ENCODE measurements around the gene HNRNPF.

The HNRNPF gene

GRCh38 chr10:43376828-43377423, 32.1 kb downstream of the HNRNPF start:
- peak; percentile 35 for TF ChIP-seq CTCF (IDR thresholded peaks at IDR 0.05; ENCODE audit: extremely low read depth, insufficient read depth, missing control alignments)
- no peak for DNase-seq (ENCODE audit: low spot score)
- in situ Hi-C loops (cut with MboI; ENCODE audit: low pct_unique_long_range_greater_than_20kb, low sequenced_read_pairs, unreplicated experiment): no loop called here

DNA sequence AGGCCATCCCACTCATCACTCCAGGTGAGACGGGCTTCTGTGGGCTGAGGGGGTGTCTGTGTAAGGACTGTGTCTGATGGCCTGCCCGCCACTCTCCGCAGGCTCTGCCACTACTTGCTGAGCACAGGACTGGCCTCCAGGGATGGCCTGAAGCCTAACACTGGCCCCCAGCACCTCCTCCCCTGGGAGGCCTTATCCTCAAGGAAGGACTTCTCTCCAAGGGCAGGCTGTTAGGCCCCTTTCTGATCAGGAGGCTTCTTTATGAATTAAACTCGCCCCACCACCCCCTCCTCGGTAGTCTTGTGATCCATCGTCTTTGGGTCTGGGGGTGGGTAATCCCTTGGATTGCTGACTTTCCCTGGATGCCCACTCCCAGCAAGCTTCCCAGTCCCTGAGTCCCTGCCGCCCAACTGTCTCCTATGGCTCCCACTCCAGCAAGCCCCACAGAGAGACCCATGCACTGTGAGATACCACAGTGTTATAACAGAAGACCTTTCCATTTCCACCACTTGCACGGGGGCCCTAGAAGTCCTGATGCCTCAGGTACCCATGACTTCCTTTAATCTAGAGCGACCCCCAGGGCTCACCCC, 32.8 kb downstream of the HNRNPF start:
- TF ChIP-seq CTCF (IDR thresholded peaks at IDR 0.05; ENCODE audit: extremely low read depth, insufficient read depth, missing control alignments): no peak
- in situ Hi-C loops (cut with MboI; ENCODE audit: low pct_unique_long_range_greater_than_20kb, low sequenced_read_pairs, unreplicated experiment): no loop called here
- DNase-seq (ENCODE audit: low spot score): no peak

DNA sequence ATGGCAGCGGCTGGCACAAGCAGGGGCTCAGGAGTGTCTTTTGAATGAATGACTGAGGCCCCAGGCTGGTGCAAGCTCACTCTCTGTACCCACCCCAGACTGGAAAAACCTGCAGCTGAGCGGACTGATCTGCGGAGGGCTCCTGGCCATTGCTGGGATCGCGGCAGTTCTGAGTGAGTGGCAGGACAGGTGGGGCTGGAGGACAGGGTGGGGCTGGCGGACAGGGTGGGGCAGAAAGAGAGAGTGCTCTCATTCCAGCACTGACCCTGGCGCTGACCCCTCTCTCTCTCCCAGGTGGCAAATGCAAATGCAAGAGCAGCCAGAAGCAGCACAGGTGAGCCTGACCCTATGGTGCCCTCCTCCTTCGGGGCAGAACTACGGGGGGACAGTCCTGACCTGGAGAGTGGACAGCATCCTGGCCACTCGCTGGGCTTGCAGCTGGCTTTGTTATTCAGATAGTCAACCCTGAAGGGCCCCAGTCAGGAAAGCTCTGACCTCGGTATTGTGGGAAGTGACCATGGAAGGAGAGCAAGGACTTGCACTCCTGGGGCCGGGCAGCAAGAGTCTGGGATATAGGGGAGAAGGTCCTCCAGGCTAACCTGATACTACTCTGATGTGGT, 33.5 kb downstream of the HNRNPF start:
- no peak for DNase-seq (ENCODE audit: low spot score)
- in situ Hi-C loops (cut with MboI; ENCODE audit: low pct_unique_long_range_greater_than_20kb, low sequenced_read_pairs, unreplicated experiment): no loop called here
- TF ChIP-seq CTCF (IDR thresholded peaks at IDR 0.05; ENCODE audit: extremely low read depth, insufficient read depth, missing control alignments): no peak

GRCh38 chr10:43374194-43374593, 34.8 kb downstream of the HNRNPF start:
- no peak for DNase-seq (ENCODE audit: low spot score)
- TF ChIP-seq CTCF (IDR thresholded peaks at IDR 0.05; ENCODE audit: extremely low read depth, insufficient read depth, missing control alignments): no peak
- in situ Hi-C loops (cut with MboI; ENCODE audit: low pct_unique_long_range_greater_than_20kb, low sequenced_read_pairs, unreplicated experiment): no loop called here

- TF ChIP-seq CTCF (IDR thresholded peaks at IDR 0.05; ENCODE audit: extremely low read depth, insufficient read depth, missing control alignments): no peak
- in situ Hi-C loops (cut with MboI; ENCODE audit: low pct_unique_long_range_greater_than_20kb, low sequenced_read_pairs, unreplicated experiment): no loop called here
- DNase-seq (ENCODE audit: low spot score): no peak
Measured at GRCh38 chr10:43373461-43373860, 35.5 kb downstream of the HNRNPF start.

DNA sequence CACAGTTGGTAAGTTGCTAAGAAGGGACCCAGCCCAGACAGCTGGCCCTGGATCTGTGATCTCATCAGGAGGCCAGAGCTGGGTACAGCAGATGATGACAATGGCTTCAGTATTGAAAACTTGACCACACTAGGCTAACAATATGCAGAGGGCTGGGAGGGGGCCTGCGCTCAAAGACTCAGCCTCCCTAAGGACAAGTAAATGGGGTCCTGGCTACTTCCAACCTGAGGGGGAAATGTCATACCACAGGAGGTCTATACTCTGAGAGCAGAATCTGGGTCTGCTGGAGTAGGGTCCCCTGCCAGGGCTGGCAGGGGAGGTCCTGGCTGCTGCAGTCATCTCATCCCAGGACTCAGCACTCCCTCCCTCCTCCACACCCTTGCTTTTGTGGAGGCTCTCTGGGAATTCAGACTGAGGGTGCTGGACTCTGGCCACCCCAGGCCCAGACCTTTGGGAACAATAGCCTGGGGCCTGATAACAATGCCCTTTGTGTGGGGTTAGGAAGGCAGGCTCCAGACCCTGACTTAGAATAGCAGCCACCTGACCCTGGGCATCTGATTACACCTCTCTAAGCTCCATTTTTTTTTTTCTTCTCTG, 36.1 kb downstream of the HNRNPF start:
- no peak for DNase-seq (ENCODE audit: low spot score)
- no peak for TF ChIP-seq CTCF (IDR thresholded peaks at IDR 0.05; ENCODE audit: extremely low read depth, insufficient read depth, missing control alignments)

More for the DNA sequence above, 36.1 kb downstream of the HNRNPF start:
- in situ Hi-C loops (cut with MboI; ENCODE audit: low pct_unique_long_range_greater_than_20kb, low sequenced_read_pairs, unreplicated experiment): no loop called here

Measured in GM13977 (cell line).